Activated CD8-positive, alpha-beta T cell treated with anti-CD3 and anti-CD28 coated beads for 36 hours (primary cell): ENCODE results near the gene GOLGA2. TPM values are rescaled to one million over a fixed set of nuclear protein-coding genes. Genes with fewer than 3 reads are reported as not detected.

Experiments
- ATAC-seq: fragments of 200-7000 bp; cut with Tn5 transposase; one replicate; pipeline ENCODE4 v1.10.0; 2021; ENCODE audit warnings: mild to moderate bottlenecking, moderate library complexity
- CTCF ChIA-PET: fragments of 350-600 bp; sonication (Branson Sonifier 250); formaldehyde crosslinking; loops from one replicate; lab custom pipeline; 2021; ENCODE audit warnings: antibody characterized with exemption; lab: Charles Lee
- POLR2A ChIA-PET: fragments of 350-600 bp; sonication (Branson Sonifier 250); formaldehyde crosslinking; loops from one replicate; lab custom pipeline; 2021; ENCODE audit warnings: antibody characterized with exemption; lab: Charles Lee
- DNase-seq: peaks from one replicate; pipeline ENCODE4 v3.0.0-alpha.2; 2020
- H3K27ac Mint-ChIP-seq: one replicate; pipeline ENCODE4 v1.8.0; 2021; ENCODE audit warnings: mild to moderate bottlenecking, mixed read lengths
- H3K27me3 Mint-ChIP-seq: one replicate; pipeline ENCODE4 v1.8.0; 2021; ENCODE audit warnings: mixed read lengths
- H3K36me3 Mint-ChIP-seq: one replicate; pipeline ENCODE4 v1.8.0; 2021; ENCODE audit warnings: low read depth, mixed read lengths
- H3K4me1 Mint-ChIP-seq: one replicate; pipeline ENCODE4 v1.8.0; 2021; ENCODE audit warnings: low read depth, mixed read lengths
- H3K4me3 Mint-ChIP-seq: one replicate; pipeline ENCODE4 v1.8.0; 2021; ENCODE audit warnings: mild to moderate bottlenecking, moderate library complexity, mixed read lengths
- H3K9me3 Mint-ChIP-seq: one replicate; pipeline ENCODE4 v1.8.0; 2021; ENCODE audit warnings: mixed read lengths
- intact Hi-C: fragments of 100-400 bp; cut with micrococcal nuclease; formaldehyde crosslinking; loops from one replicate; pipeline ENCODE4 v1.10.0; 2022
- total RNA-seq, 2 experiments: library from RNA; stranded (reverse); gene quantifications; one replicate each; pipeline ENCODE4 v1.2.3, GENCODE V29; 2021
- TF ChIP-seq, protein P1 (sequence below): fragments of 200-600 bp; IDR thresholded peaks from one replicate; pipeline ENCODE4 v1.8.0; 2022; ENCODE audit warnings: antibody characterized with exemption, mild to moderate bottlenecking

GOLGA2 gene
- total RNA-seq, 2 experiments from 2014 or later = 29.8 to 34.6 TPM

DNA sequence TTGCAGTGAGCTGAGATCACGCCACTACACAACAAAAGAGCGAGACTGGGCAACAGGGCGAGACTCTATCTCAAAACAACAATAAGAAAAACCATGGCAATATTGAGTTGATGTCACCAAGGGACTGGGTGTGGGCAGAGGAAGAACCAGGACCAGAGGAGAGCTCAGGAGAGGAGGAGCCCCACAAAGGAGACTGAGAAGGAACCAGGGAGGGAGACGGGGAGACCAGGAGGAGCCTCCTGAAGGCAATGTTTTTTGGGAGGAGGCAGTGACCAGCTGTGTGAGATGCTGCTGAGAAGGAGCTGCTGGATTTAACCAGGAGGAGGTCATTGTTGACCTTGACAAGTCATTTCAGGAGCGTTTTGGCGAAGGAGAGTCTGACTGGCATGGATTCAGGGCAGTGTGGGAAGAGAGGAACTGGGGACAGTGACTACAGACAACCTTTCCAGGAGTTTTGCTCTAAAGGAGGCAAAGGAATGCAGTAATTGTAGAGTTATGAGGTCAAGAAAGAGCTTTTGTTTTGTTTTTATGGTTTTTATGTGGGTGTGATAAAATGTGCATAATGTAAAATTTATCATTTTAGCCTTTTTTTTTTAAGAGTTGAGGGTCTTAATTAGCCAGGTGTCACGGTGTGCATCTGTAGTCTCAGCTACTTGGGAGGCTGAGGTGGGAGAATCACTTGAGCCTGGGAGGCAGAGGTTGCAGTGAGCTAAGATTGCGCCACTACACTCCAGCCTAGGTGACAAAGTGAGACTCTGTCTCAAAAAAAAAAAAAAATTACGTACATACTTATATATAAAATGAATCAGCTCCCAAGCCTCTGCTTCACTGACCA lies 28.5 kb upstream of the GOLGA2 start:
- ATAC-seq (no peak), DNase-seq (no peak)
- Mint-ChIP-seq H3K4me1 (no peaks in the 10 kb centered on the region), H3K4me3 (no peak overlapping the region), H3K27ac (peak overlapping the region; percentile 50), H3K27me3 (no peaks in the 10 kb centered on the region), H3K9me3 (no peaks in the 10 kb centered on the region), H3K36me3 (peaks cover 4% of the 10 kb centered on the region)
- CTCF ChIA-PET = interaction anchor here (1.7 to 3.1 kb wide), 2 partner anchors 8 to 37 kb away, joined by 6 to 14 read pairs; no protein-coding TSS in a partner anchor
- intact Hi-C loops = no loop called here
- TF ChIP-seq, protein P1, sequence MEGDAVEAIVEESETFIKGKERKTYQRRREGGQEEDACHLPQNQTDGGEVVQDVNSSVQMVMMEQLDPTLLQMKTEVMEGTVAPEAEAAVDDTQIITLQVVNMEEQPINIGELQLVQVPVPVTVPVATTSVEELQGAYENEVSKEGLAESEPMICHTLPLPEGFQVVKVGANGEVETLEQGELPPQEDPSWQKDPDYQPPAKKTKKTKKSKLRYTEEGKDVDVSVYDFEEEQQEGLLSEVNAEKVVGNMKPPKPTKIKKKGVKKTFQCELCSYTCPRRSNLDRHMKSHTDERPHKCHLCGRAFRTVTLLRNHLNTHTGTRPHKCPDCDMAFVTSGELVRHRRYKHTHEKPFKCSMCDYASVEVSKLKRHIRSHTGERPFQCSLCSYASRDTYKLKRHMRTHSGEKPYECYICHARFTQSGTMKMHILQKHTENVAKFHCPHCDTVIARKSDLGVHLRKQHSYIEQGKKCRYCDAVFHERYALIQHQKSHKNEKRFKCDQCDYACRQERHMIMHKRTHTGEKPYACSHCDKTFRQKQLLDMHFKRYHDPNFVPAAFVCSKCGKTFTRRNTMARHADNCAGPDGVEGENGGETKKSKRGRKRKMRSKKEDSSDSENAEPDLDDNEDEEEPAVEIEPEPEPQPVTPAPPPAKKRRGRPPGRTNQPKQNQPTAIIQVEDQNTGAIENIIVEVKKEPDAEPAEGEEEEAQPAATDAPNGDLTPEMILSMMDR = no peak
- POLR2A ChIA-PET = interaction anchor here (0.8 to 1.0 kb wide), 2 partner anchors 114 to 380 kb away, joined by 3 read pairs; no protein-coding TSS in a partner anchor

DNA sequence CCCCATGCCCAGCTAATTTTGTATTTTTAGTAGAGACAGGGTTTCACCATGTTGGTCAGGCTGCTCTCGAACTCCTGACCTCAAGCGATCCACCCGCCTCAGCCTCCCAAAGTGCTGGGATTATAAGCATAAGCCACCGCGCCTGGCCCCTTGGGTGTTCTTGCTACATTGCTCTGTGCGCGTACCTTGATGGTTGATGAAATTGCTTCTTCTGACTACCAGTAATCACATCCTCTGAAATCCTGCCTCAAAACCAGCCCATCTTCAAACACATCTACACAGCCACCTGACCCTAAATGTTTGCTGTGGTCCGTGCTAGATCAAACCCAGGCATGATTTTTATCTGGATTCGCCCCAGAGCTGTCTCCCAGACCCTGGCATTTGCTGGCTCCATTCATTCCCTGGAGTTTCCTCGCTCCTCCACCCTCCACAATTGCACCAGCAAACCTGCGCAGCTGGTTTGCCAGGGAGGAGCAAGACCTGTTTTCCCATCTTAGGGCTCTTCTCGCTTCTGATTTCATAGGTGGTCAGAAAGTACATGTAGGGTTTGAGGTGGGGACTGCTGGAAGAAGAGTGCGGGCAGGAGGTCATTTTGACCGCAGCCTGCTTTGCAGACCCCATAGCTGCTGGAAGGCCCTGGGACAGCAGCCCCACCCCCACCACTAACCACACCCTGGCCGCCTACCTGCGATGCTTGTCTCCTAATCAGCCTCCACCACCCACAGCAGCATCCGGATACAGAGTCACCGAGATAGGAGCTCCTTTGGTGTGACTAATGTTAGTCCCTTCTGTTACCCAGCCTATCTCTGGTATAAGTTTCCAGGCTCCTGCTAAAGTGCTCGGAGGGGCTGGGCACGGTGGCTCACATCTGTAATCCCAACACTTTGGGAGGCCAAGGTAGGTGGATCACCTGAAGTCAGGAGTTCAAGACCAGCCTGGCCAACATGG lies 23.0 kb upstream of the GOLGA2 start:
- Mint-ChIP-seq H3K4me3 (no peak overlapping the region), H3K4me1 (peaks cover 4% of the 10 kb centered on the region), H3K9me3 (no peaks in the 10 kb centered on the region), H3K36me3 (no peaks in the 10 kb centered on the region), H3K27ac (no peak overlapping the region), H3K27me3 (no peaks in the 10 kb centered on the region)
- intact Hi-C loops = no loop called here
- CTCF ChIA-PET = interaction anchor here (0.7 to 1.9 kb wide), 4 partner anchors 12 to 63 kb away, joined by 3 to 7 read pairs (median 4); no protein-coding TSS in a partner anchor
- TF ChIP-seq, protein P1 = no peak
- POLR2A ChIA-PET = no interaction called here
- no peak for DNase-seq
- no peak for ATAC-seq

GRCh38 chr9:128297221-128297773 lies 21.5 kb upstream of the GOLGA2 start:
- DNase-seq = no peak
- no peak overlapping the region for H3K4me3 Mint-ChIP-seq
- peaks cover 4% of the 10 kb centered on the region for H3K4me1 Mint-ChIP-seq
- H3K27ac Mint-ChIP-seq = no peak overlapping the region
- ChIA-PET CTCF (interaction anchor here (1.4 to 3.5 kb wide), 8 partner anchors 8 to 122 kb away, joined by 3 to 21 read pairs (median 10); no protein-coding TSS in a partner anchor), POLR2A (no interaction called here)
- intact Hi-C loops = no loop called here
- TF ChIP-seq, protein P1 = no peak
- H3K36me3 Mint-ChIP-seq = no peaks in the 10 kb centered on the region
- H3K27me3 Mint-ChIP-seq = no peaks in the 10 kb centered on the region
- ATAC-seq = no peak
- no peaks in the 10 kb centered on the region for H3K9me3 Mint-ChIP-seq

DNA sequence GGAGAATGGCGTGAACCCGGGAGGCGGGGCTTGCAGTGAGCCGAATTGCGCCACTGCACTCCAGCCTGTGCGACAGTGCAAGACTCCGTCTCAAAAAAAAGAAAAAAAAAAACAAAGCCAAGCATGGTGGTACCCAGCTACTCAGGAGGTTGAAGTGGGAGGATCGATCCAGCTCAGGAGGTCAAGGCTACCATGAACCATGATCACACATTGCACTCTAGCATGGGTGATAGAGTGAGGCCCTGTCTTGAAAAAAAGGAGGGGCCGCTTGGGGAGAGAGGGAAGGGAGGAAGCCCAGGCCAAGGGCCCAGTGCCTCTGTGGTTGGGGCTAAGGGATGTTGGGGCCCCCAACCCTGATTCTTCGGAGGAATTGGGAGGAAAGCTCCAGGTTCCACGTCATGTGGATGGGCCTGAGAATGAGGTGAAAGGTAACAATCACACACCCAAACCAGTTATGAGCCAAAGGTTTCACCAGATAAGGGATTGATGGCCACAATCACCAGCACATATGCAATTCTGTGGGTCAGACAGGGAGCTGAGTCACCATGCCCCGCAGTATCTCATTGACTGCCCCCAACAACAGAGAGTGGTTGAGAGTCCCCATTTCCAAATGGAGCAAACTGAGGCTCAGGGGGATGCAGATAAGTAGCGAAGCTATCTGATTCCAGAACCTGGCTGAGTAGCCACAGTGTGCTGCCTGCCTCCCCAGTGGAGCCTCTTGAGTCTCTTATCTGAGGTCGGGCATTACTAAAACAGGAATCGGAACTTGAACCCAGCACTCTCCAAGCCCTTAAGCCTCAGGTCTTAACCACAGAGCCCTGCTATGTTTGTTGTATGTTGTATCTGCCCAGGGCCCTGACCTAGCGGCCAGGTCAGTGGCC lies 20.8 kb upstream of the GOLGA2 start:
- intact Hi-C loops = no loop called here
- ATAC-seq (no peak), DNase-seq (no peak)
- Mint-ChIP-seq H3K4me1 (peaks cover 4% of the 10 kb centered on the region), H3K27ac (no peak overlapping the region), H3K9me3 (no peaks in the 10 kb centered on the region), H3K27me3 (no peaks in the 10 kb centered on the region), H3K36me3 (no peaks in the 10 kb centered on the region), H3K4me3 (no peak overlapping the region)
- TF ChIP-seq, protein P1 = no peak
- ChIA-PET POLR2A (no interaction called here), CTCF (interaction anchor here (0.9 to 3.5 kb wide), 16 partner anchors 9 to 142 kb away, joined by 3 to 21 read pairs (median 5); partner anchors contain the start of genes GOLGA2, SLC27A4, SWI5 and TRUB2)
